DND-41 (cell line): Measurements from ENCODE around the gene RHOH.

Experiments used
- ATAC-seq: fragments of 200-7000 bp; cut with Tn5 transposase; 3 replicates; pipeline ENCODE4 v1.9.1; 2021; ENCODE audit warnings: low read depth; ENCODE audit not compliant: insufficient read depth
- DNase-seq: peaks from one replicate; pipeline ENCODE4 v3.0.0-alpha.2; 2020
- H2AFZ ChIP-seq: 2 replicates; pipeline ENCODE4 v1.6.0; 2012; ENCODE audit warnings: low read depth, low read length
- H3K27ac ChIP-seq: 2 replicates; pipeline ENCODE4 v1.5.1; 2012; ENCODE audit warnings: low read length, inconsistent platforms
- H3K27me3 ChIP-seq: fragments of 200-600 bp; sonication (generic); 2 replicates; pipeline ENCODE4 v1.6.0; 2012; ENCODE audit warnings: low read length, mild to moderate bottlenecking, inconsistent platforms; ENCODE audit not compliant: insufficient read depth, poor library complexity
- H3K36me3 ChIP-seq: 2 replicates; pipeline ENCODE4 v1.5.1; 2012; ENCODE audit warnings: low read length, inconsistent platforms; ENCODE audit not compliant: insufficient read depth
- H3K4me1 ChIP-seq: 2 replicates; pipeline ENCODE4 v1.5.1; 2012; ENCODE audit warnings: mild to moderate bottlenecking, low read length; ENCODE audit not compliant: insufficient read depth
- H3K4me2 ChIP-seq: 2 replicates; pipeline ENCODE4 v1.6.0; 2012; ENCODE audit warnings: mild to moderate bottlenecking, moderate library complexity, low read length, inconsistent platforms; ENCODE audit not compliant: insufficient read depth
- H3K4me3 ChIP-seq, 2 experiments: fragments of 200-600 bp in 1 of 2; shearing (Covaris generic) in 1 of 2; 2 replicates each; pipeline ENCODE4 v1.5.1; 2012 to 2016; ENCODE audit warnings: inconsistent platforms in 2 of 2, low read length in 2 of 2, mild to moderate bottlenecking in 2 of 2, low read depth in 1 of 2, moderate library complexity in 1 of 2
- H3K79me2 ChIP-seq: 2 replicates; pipeline ENCODE4 v1.6.0; 2012; ENCODE audit warnings: low read length, inconsistent platforms; ENCODE audit not compliant: insufficient read depth
- H3K9ac ChIP-seq: 2 replicates; pipeline ENCODE4 v1.6.0; 2012; ENCODE audit warnings: low read depth, mild to moderate bottlenecking, inconsistent platforms, low read length, moderate library complexity
- H3K9me3 ChIP-seq: 2 replicates; pipeline ENCODE4 v1.5.1; 2012; ENCODE audit warnings: low read length, moderate library complexity, mild to moderate bottlenecking, inconsistent platforms; ENCODE audit not compliant: insufficient read depth, severe bottlenecking
- H4K20me1 ChIP-seq: 2 replicates; pipeline ENCODE4 v1.6.0; 2012; ENCODE audit warnings: low read length; ENCODE audit not compliant: insufficient read depth
- EZH2 ChIP-seq: IDR thresholded peaks from 3 replicates; pipeline ENCODE4 v1.6.1; 2012; ENCODE audit warnings: borderline replicate concordance, low read depth, mild to moderate bottlenecking, moderate library complexity, low read length, inconsistent platforms; ENCODE audit not compliant: severe bottlenecking
- TF ChIP-seq, protein P1 (sequence below): IDR thresholded peaks from 2 replicates; pipeline ENCODE4 v1.5.1; 2012; ENCODE audit warnings: borderline replicate concordance, low read length, moderate library complexity, mild to moderate bottlenecking; ENCODE audit not compliant: poor library complexity, severe bottlenecking; ENCODE audit errors: extremely low read depth

The RHOH gene

GRCh38 chr4:40206426-40206825 lies 9.6 kb downstream of the RHOH start:
- Histone ChIP-seq H3K27me3 (no peaks in the 10 kb centered on the region), H3K27ac (peak overlapping the region; percentile 65), H3K4me2 (peak overlapping the region; percentile 74), H3K4me3 (peak overlapping the region in 1 of 2 experiments; percentile 26; a peak in 1 of 4 replicates), H3K79me2 (peaks cover 100% of the 10 kb centered on the region), H3K9me3 (no peaks in the 10 kb centered on the region), H2AFZ (no peak overlapping the region), H3K9ac (0 out of 2 replicates have a peak overlapping the region, but pooled peaks have one; percentile 20), H3K4me1 (peaks cover 93% of the 10 kb centered on the region), H3K36me3 (peaks cover 72% of the 10 kb centered on the region), H4K20me1 (peaks cover 86% of the 10 kb centered on the region)
- no peak for DNase-seq
- ATAC-seq: no peak
- no peak for TF ChIP-seq EZH2
- TF ChIP-seq, protein P1, sequence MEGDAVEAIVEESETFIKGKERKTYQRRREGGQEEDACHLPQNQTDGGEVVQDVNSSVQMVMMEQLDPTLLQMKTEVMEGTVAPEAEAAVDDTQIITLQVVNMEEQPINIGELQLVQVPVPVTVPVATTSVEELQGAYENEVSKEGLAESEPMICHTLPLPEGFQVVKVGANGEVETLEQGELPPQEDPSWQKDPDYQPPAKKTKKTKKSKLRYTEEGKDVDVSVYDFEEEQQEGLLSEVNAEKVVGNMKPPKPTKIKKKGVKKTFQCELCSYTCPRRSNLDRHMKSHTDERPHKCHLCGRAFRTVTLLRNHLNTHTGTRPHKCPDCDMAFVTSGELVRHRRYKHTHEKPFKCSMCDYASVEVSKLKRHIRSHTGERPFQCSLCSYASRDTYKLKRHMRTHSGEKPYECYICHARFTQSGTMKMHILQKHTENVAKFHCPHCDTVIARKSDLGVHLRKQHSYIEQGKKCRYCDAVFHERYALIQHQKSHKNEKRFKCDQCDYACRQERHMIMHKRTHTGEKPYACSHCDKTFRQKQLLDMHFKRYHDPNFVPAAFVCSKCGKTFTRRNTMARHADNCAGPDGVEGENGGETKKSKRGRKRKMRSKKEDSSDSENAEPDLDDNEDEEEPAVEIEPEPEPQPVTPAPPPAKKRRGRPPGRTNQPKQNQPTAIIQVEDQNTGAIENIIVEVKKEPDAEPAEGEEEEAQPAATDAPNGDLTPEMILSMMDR: no peak

DNA sequence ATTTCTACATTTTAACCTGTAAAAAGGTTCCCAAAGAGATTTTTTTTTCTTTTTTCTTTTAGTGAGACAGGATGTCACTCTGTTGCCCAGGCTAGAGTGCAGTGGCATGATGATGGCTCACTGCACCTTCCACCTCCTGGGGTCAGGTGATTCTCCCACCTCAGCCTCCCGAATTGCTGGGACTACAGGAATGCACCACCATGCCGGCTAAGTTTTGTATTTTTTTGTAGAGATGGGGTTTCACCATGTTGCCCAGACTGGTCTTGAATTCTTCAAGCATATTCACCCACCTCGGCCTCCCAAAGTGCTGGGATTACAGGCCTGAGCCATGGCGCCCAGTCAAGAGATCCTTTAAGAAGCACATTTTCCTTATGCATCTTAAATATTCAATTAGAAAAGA lies 12.6 kb downstream of the RHOH start:
- no peak for DNase-seq
- Histone ChIP-seq H3K4me2 (peak overlapping the region; percentile 34; the same call in 1 of the 2 replicates), H3K9me3 (no peaks in the 10 kb centered on the region), H3K9ac (no peak overlapping the region), H3K4me1 (peaks cover 86% of the 10 kb centered on the region), H3K4me3 (no peak overlapping the region), H3K27ac (no peak overlapping the region), H3K27me3 (no peaks in the 10 kb centered on the region), H4K20me1 (peaks cover 88% of the 10 kb centered on the region), H2AFZ (no peak overlapping the region), H3K36me3 (peaks cover 79% of the 10 kb centered on the region), H3K79me2 (peaks cover 100% of the 10 kb centered on the region)
- ATAC-seq: no peak
- TF ChIP-seq, protein P1: no peak
- TF ChIP-seq EZH2: no peak

GRCh38 chr4:40210776-40211175 lies 13.9 kb downstream of the RHOH start:
- Histone ChIP-seq H3K9ac (no peak overlapping the region), H4K20me1 (peaks cover 88% of the 10 kb centered on the region), H3K27ac (no peak overlapping the region), H2AFZ (no peak overlapping the region), H3K4me3 (no peak overlapping the region), H3K4me2 (peak overlapping the region; percentile 29; the same call in 1 of the 2 replicates), H3K36me3 (peaks cover 77% of the 10 kb centered on the region), H3K79me2 (peaks cover 100% of the 10 kb centered on the region), H3K27me3 (no peaks in the 10 kb centered on the region), H3K4me1 (peaks cover 81% of the 10 kb centered on the region), H3K9me3 (no peaks in the 10 kb centered on the region)
- DNase-seq: no peak
- ATAC-seq: no peak
- TF ChIP-seq EZH2: no peak
- TF ChIP-seq, protein P1: no peak
